Spleen (tissue), 11 donors: Measurements from ENCODE around the gene WHRN. TPM values are rescaled to one million over a fixed set of nuclear protein-coding genes. Genes with fewer than 3 reads are reported as not detected.

ENCODE experiments used
- DNase-seq: peaks from one replicate; pipeline ENCODE4 v3.0.0-alpha.2; 2020
- H3K27ac ChIP-seq, 8 donors: fragments of 200-600 bp; sonication (generic) in 7 of 8; 1 replicate in 4 of 8; 2 replicates in 4 of 8; pipeline versions ENCODE4 v1.5.0 to v1.8.0; 2016 to 2021; ENCODE audit warnings: inconsistent platforms in 4 of 8, mild to moderate bottlenecking in 4 of 8, moderate library complexity in 1 of 8
- H3K27me3 ChIP-seq, 7 donors: fragments of 200-600 bp; sonication (generic) in 6 of 7; replicated peaks in 1 of 7; 1 replicate in 4 of 7; 2 replicates in 3 of 7; pipeline versions ENCODE4 v1.5.0 to v1.8.0; 2016 to 2021; ENCODE audit warnings: inconsistent platforms in 3 of 7, mild to moderate bottlenecking in 1 of 7
- H3K36me3 ChIP-seq, 6 donors: fragments of 200-600 bp; sonication (generic) in 5 of 6; 1 replicate in 4 of 6; 2 replicates in 2 of 6; pipeline versions ENCODE4 v1.5.0 to v1.8.0; 2016 to 2021; ENCODE audit warnings: inconsistent platforms in 2 of 6
- H3K4me1 ChIP-seq, 6 donors: fragments of 200-600 bp; sonication (generic) in 5 of 6; 1 replicate in 3 of 6; 2 replicates in 3 of 6; pipeline versions ENCODE4 v1.5.0 to v1.8.0; 2016 to 2021; ENCODE audit warnings: inconsistent platforms in 3 of 6
- H3K4me3 ChIP-seq, 8 donors: fragments of 200-600 bp; sonication (generic) in 7 of 8; 1 replicate in 4 of 8; 2 replicates in 4 of 8; pipeline versions ENCODE4 v1.5.0 to v1.8.0; 2016 to 2021; ENCODE audit warnings: inconsistent platforms in 4 of 8, mild to moderate bottlenecking in 4 of 8, moderate library complexity in 2 of 8
- H3K9me3 ChIP-seq, 8 donors: fragments of 200-600 bp; sonication (generic) in 7 of 8; 1 replicate in 4 of 8; 2 replicates in 4 of 8; pipeline versions ENCODE4 v1.5.0 to v1.8.0; 2016 to 2021; ENCODE audit warnings: inconsistent platforms in 4 of 8
- CTCF ChIP-seq, 11 experiments: fragments of 200-600 bp in 7 of 11; fragments of 450-650 bp in 4 of 11; sonication (generic) in 4 of 11; IDR thresholded peaks in 8 of 11; conservative IDR thresholded peaks in 3 of 11; 1 replicate in 7 of 11; 2 replicates in 4 of 11; pipeline versions ENCODE4 v1.4.0 to v1.8.0; 2016 to 2021; ENCODE audit warnings: antibody characterized with exemption in 11 of 11, inconsistent platforms in 4 of 11, mild to moderate bottlenecking in 1 of 11
- POLR2A ChIP-seq, 3 donors: fragments of 450-650 bp; IDR thresholded peaks; one replicate each; pipeline ENCODE4 v1.5.1; 2017; ENCODE audit warnings: antibody characterized with exemption in 3 of 3, mild to moderate bottlenecking in 1 of 3
- POLR2AphosphoS5 ChIP-seq, 3 donors: sonication (generic); formaldehyde crosslinking; IDR thresholded peaks; one replicate each; pipeline ENCODE4 v1.5.1; 2017; ENCODE audit warnings: antibody characterized with exemption in 3 of 3
- WGBS, 5 donors: extraction: QIAGEN DNeasy Blood & Tissue Kit in 3 of 5; methylation state at CpG; one replicate each; pipeline versions ENCODE4 v1.1.5 to v1.1.7; 2013 to 2018; 5-methylcytosine and 5-hydroxymethylcytosine counted together
- intact Hi-C: fragments of 100-400 bp; cut with DNase I; formaldehyde crosslinking; loops from one replicate; pipeline ENCODE4 v1.15.0; 2023; ENCODE audit warnings: low total_unique reads
- polyA plus RNA-seq, 3 donors: library from polyadenylated mRNA; stranded (reverse); fragments of 200-250 nt; gene quantifications; one replicate each; pipeline ENCODE4 v1.2.1, GENCODE V29; 2013
- total RNA-seq, 7 donors: library from RNA; depleted of rRNA in 3 of 7; stranded (reverse); fragments of >200 nt in 3 of 7; fragmentation: NEBNext Ultra II Directional in 4 of 7; extraction: Animal tissue kit (Norgen Biotek cat#: 25700) in 4 of 7; gene quantifications; one replicate each; pipeline versions ENCODE4 v1.1.0 to v1.2.1, GENCODE V29; 2016 to 2021
- donor health status: healthy with polysubstance abuse.
- donor health status: DM: no; HTN: no; CAD: no; lungs with moderate emphysema.
- donor health status: DM: no; HTN: no; CAD: no.
- donor health status: Bipolar disorder and iron deficiency.
- donor health status: healthy.
- donor health status: DM: no; HTN: no; CAD: no.
- donor health status: DM: yes; HTN: yes; CAD: no.

Gene WHRN
- total and polyA plus RNA-seq, 10 donors = 3.7 to 51.6 (median 26.8) TPM

DNA sequence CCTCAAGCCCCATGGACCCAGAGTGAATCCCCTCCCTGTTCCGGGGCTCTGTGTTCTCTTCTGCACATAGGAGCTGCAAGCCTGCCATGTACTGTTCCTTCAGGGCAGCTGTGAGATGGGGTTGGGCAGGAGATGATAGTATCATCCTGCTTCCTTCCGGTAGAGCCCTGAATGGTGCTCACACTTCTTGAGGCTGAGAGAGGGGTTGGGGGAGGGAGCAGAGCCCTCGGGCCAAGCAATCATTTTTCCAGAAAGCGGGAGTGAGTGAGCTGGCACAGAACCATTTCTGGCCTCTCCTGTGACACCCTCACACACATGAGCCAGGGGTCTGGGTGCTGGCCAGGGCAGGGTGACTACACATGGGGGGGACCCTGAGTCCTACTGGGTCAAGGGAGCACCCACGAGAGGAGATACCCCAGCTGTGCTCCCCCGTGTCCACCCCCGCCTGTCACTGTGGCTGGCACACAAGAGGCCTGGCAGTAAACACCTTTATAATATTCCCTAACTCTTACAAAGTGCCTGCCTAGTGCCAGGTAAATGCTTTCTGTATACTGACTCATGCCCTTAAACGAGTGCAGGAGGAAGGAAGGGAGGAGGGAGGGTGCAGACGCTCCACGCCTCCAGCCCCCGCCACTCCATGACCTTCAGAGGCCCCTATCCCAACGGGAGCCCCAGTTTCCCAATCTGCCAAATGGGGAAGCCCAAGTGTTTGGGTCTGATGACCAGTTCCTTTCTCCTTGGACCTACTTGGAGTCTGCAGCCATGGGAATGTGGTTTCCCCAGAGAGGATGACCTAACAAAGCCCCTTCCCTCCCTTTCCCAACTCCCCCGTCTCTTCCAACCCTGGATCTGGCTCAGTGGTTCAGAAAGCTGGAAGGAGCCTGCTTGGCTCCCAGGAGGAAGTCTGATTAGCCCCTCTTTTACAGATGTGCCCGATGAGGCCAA, 133.0 kb downstream of the WHRN start:
- peaks cover 0 to 100% (median 45%) of the 10 kb centered on the region in 6 donors for H3K36me3 ChIP-seq
- DNase-seq = peak; percentile 86
- H3K4me3 ChIP-seq = peak overlapping the region in 5 of 8 donors; percentile 10 to 64 (median 13)
- 7 to 15% (median 11%) methylated on average over 13 to 14 of the region's 14 CpGs for WGBS, 5 donors
- H3K27me3 ChIP-seq = no peaks in the 10 kb centered on the region
- no peaks in the 10 kb centered on the region for H3K9me3 ChIP-seq
- intact Hi-C loops = no loop called here
- peaks cover 67 to 100% (median 96%) of the 10 kb centered on the region in 6 donors for H3K4me1 ChIP-seq
- TF ChIP-seq POLR2A (IDR thresholded peaks at IDR 0.05) (peak in 1 of 3 donors; percentile 18), POLR2AphosphoS5 (IDR thresholded peaks at IDR 0.05) (peak; percentile 32 to 93 (median 65)), CTCF (IDR thresholded peaks at IDR 0.05 in 8 of 11, conservative IDR thresholded peaks at IDR 0.05 in 3 of 11) (no peak)
- H3K27ac ChIP-seq = peak overlapping the region; percentile 76 to 99 (median 94)

- no peaks in the 10 kb centered on the region for H3K27me3 ChIP-seq
- intact Hi-C loops = no loop called here
- H3K27ac ChIP-seq = peak overlapping the region; percentile 76 to 99 (median 94)
- TF ChIP-seq POLR2AphosphoS5 (IDR thresholded peaks at IDR 0.05) (peak in 1 of 3 donors; percentile 78), CTCF (IDR thresholded peaks at IDR 0.05 in 8 of 11, conservative IDR thresholded peaks at IDR 0.05 in 3 of 11) (no peak)
- H3K4me3 ChIP-seq = peak overlapping the region in 4 of 8 donors; percentile 13 to 64 (median 18)
- no peaks in the 10 kb centered on the region for H3K9me3 ChIP-seq
- peaks cover 70 to 100% (median 96%) of the 10 kb centered on the region in 6 donors for H3K4me1 ChIP-seq
- H3K36me3 ChIP-seq = peaks cover 0 to 100% (median 39%) of the 10 kb centered on the region in 6 donors
- DNase-seq = no peak
- 39 to 80% (median 59%) methylated on average over 2 to 7 of the region's 7 CpGs for WGBS, 5 donors
Measured at GRCh38 chr9:114371343-114371944, 133.8 kb downstream of the WHRN start.

GRCh38 chr9:114370968-114371320, 134.3 kb downstream of the WHRN start:
- intact Hi-C loops = no loop called here
- Histone ChIP-seq H3K9me3 (no peaks in the 10 kb centered on the region), H3K27me3 (no peaks in the 10 kb centered on the region), H3K4me1 (peaks cover 74 to 100% (median 97%) of the 10 kb centered on the region in 6 donors), H3K27ac (peak overlapping the region; percentile 76 to 99 (median 94)), H3K4me3 (peak overlapping the region in 1 of 8 donors; percentile 64), H3K36me3 (peaks cover 0 to 100% (median 39%) of the 10 kb centered on the region in 6 donors)
- peak; percentile 83 for DNase-seq
- no peak for TF ChIP-seq POLR2A (IDR thresholded peaks at IDR 0.05)
- TF ChIP-seq CTCF (IDR thresholded peaks at IDR 0.05 in 8 of 11, conservative IDR thresholded peaks at IDR 0.05 in 3 of 11) = no peak
- no peak for TF ChIP-seq POLR2AphosphoS5 (IDR thresholded peaks at IDR 0.05)
- 63 to 73% (median 69%) methylated on average over 2 to 4 of the region's 4 CpGs for WGBS, 5 donors
